ENCODE results near the gene TSHB.
"Not testable (repeated sequence)": the region's sequence is repeated elsewhere in the genome, so short reads cannot be mapped to it uniquely, and the experiment has no call there.

The TSHB gene

DNA sequence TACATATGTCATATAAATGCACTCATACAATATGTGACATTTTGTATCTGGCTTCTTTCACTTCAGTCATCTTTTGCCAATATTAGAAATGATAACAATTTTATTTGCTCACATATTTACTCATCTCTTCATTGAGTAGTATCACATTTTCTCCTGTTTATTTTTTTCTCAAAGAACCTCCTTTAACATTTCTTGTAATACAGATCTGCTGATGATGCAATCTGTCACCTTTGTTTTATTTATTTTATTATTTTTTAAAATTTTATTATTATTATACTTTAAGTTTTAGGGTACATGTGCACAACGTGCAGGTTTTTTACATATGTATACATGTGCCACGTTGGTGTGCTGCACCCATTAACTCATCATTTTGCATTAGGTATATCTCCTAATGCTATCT is 15.8 kb upstream of the TSHB start:
- TF ChIP-seq, protein P1, sequence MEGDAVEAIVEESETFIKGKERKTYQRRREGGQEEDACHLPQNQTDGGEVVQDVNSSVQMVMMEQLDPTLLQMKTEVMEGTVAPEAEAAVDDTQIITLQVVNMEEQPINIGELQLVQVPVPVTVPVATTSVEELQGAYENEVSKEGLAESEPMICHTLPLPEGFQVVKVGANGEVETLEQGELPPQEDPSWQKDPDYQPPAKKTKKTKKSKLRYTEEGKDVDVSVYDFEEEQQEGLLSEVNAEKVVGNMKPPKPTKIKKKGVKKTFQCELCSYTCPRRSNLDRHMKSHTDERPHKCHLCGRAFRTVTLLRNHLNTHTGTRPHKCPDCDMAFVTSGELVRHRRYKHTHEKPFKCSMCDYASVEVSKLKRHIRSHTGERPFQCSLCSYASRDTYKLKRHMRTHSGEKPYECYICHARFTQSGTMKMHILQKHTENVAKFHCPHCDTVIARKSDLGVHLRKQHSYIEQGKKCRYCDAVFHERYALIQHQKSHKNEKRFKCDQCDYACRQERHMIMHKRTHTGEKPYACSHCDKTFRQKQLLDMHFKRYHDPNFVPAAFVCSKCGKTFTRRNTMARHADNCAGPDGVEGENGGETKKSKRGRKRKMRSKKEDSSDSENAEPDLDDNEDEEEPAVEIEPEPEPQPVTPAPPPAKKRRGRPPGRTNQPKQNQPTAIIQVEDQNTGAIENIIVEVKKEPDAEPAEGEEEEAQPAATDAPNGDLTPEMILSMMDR (conservative IDR thresholded peaks at IDR 0.05; ENCODE audit: low read depth, low read length): no peak
- Histone ChIP-seq H3K4me3 (IDR thresholded peaks at IDR 0.05; ENCODE audit: insufficient read depth, low read depth, low read length) (no peak overlapping the region), H4K20me1 (ENCODE audit: insufficient read depth) (no peaks in the 10 kb centered on the region), H3K9ac (no peak overlapping the region), H3K36me3 (ENCODE audit: insufficient read depth) (no peaks in the 10 kb centered on the region), H2AFZ (ENCODE audit: low read depth) (no peak overlapping the region), H3K4me1 (ENCODE audit: low read depth, poor library complexity, severe bottlenecking) (no peaks in the 10 kb centered on the region), H3K4me2 (no peak overlapping the region), H3K27ac (no peak overlapping the region), H3K27me3 (ENCODE audit: insufficient read depth, low read depth) (no peaks in the 10 kb centered on the region), H3K79me2 (ENCODE audit: insufficient read depth, low read depth) (no peaks in the 10 kb centered on the region)

DNA sequence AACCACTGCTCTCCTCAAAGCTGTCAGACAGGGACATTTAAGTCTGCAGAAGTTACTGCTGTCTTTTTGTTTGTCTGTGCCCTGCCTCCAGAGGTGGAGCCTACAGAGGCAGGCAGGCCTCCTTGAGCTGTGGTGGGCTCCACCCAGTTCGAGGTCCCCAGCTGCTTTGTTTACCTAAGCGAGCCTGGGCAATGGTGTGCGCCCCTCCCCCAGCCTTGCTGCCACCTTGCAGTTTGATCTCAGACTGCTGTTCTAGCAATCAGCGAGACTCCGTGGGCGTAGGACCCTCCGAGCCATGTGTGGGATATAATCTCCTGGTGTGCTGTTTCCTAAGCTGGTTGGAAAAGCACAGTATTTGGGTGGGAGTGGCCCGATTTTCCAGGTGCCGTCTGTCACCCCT is 10.1 kb upstream of the TSHB start:
- not testable (repeated sequence) for H3K36me3 ChIP-seq (ENCODE audit: insufficient read depth); H3K4me2 ChIP-seq; H3K9ac ChIP-seq; H2AFZ ChIP-seq (ENCODE audit: low read depth); H3K27me3 ChIP-seq (ENCODE audit: insufficient read depth, low read depth); H3K79me2 ChIP-seq (ENCODE audit: insufficient read depth, low read depth); H3K4me3 ChIP-seq (IDR thresholded peaks at IDR 0.05; ENCODE audit: insufficient read depth, low read depth, low read length); H3K4me1 ChIP-seq (ENCODE audit: low read depth, poor library complexity, severe bottlenecking); H3K27ac ChIP-seq; H4K20me1 ChIP-seq (ENCODE audit: insufficient read depth)

DNA sequence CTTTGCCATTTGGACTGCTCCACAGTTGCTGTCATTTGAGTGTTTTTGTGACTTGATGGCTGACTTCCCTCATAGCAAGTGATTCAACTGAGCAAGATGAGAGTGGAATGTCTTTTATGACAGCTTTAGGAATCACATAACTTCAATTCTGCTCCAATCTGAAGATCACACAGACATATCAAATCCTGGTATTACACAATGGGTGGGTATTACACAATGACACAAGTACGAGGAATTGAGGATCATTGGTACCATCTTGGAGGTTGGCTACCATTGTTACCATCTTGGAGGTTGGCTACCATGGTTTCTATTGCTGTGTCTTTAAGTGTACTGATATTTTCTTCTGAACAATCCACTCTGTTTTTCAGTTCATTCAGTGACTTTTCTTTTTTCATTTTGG is 8.5 kb upstream of the TSHB start:
- Histone ChIP-seq H4K20me1 (ENCODE audit: insufficient read depth) (no peaks in the 10 kb centered on the region), H3K4me1 (ENCODE audit: low read depth, poor library complexity, severe bottlenecking) (no peaks in the 10 kb centered on the region), H3K27ac (no peak overlapping the region), H3K27me3 (ENCODE audit: insufficient read depth, low read depth) (no peaks in the 10 kb centered on the region), H3K9ac (no peak overlapping the region), H3K4me3 (IDR thresholded peaks at IDR 0.05; ENCODE audit: insufficient read depth, low read depth, low read length) (no peak overlapping the region), H3K79me2 (ENCODE audit: insufficient read depth, low read depth) (no peaks in the 10 kb centered on the region), H3K4me2 (no peak overlapping the region), H2AFZ (ENCODE audit: low read depth) (no peak overlapping the region), H3K36me3 (ENCODE audit: insufficient read depth) (no peaks in the 10 kb centered on the region)
- TF ChIP-seq, protein P1 (conservative IDR thresholded peaks at IDR 0.05; ENCODE audit: low read depth, low read length): no peak

DNA sequence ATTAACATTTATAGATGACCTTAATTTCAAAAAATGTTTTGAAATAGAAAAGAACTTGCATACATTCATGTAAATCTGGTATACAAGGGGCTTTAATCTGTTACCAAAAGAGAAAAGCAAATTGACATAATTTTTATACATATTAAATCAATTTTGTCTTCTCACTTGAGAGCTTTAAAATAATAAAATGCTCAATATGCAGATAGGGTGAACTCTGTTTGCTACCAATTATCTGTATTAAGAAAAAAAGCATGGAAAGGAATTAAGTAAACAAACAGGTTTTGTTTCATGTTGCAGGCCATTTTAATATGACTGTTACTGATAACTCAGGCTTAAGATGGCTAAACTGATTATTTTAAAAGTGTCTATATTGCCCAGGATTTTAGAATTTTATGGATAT is 6.0 kb upstream of the TSHB start:
- TF ChIP-seq, protein P1 (conservative IDR thresholded peaks at IDR 0.05; ENCODE audit: low read depth, low read length): no peak
- H3K36me3 ChIP-seq (ENCODE audit: insufficient read depth): no peaks in the 10 kb centered on the region

DNA sequence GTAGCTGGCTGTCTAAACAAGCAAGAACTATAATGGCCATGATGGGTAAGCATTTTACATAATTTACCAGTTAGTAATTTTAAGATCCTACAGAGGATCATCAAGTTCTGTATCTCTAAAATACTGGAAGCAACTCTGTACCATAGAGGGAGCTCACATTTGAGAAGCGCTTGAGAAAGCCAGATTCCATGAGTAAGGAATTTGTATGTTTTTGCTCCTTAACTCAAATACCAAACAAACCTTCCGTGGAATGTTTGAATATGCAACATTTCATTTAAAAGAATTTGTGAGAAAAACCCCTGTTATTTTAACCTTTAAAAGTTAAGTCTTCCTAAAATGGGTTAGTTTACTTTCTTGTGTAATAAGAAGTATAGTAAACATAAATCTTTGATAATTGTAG is 2.0 kb downstream of the TSHB start:
- TF ChIP-seq, protein P1 (conservative IDR thresholded peaks at IDR 0.05; ENCODE audit: low read depth, low read length): no peak
- Histone ChIP-seq H3K27ac (no peak overlapping the region), H3K4me3 (IDR thresholded peaks at IDR 0.05; ENCODE audit: insufficient read depth, low read depth, low read length) (no peak overlapping the region), H3K27me3 (ENCODE audit: insufficient read depth, low read depth) (no peaks in the 10 kb centered on the region), H3K79me2 (ENCODE audit: insufficient read depth, low read depth) (no peaks in the 10 kb centered on the region), H3K9ac (no peak overlapping the region), H3K4me2 (no peak overlapping the region), H4K20me1 (ENCODE audit: insufficient read depth) (no peaks in the 10 kb centered on the region), H3K36me3 (ENCODE audit: insufficient read depth) (no peaks in the 10 kb centered on the region), H2AFZ (ENCODE audit: low read depth) (no peak overlapping the region), H3K4me1 (ENCODE audit: low read depth, poor library complexity, severe bottlenecking) (no peaks in the 10 kb centered on the region)

More for the DNA sequence above, 6.0 kb upstream of the TSHB start:
- no peaks in the 10 kb centered on the region for H3K27me3 ChIP-seq (ENCODE audit: insufficient read depth, low read depth)
- H3K4me3 ChIP-seq (IDR thresholded peaks at IDR 0.05; ENCODE audit: insufficient read depth, low read depth, low read length): no peak overlapping the region
- no peak overlapping the region for H3K4me2 ChIP-seq
- H3K4me1 ChIP-seq (ENCODE audit: low read depth, poor library complexity, severe bottlenecking): no peaks in the 10 kb centered on the region
- no peak overlapping the region for H2AFZ ChIP-seq (ENCODE audit: low read depth)
- H4K20me1 ChIP-seq (ENCODE audit: insufficient read depth): no peaks in the 10 kb centered on the region
- H3K27ac ChIP-seq: no peak overlapping the region
- no peak overlapping the region for H3K9ac ChIP-seq
- H3K79me2 ChIP-seq (ENCODE audit: insufficient read depth, low read depth): no peaks in the 10 kb centered on the region
